GM12878 (cell line): ENCODE data around the gene PTGR1. TPM values are rescaled to one million over a fixed set of nuclear protein-coding genes. Genes with fewer than 3 reads are reported as not detected.

ENCODE experiments used
- ATAC-seq: fragments of 200-7000 bp; cut with Tn5 transposase; 3 replicates; pipeline ENCODE4 v1.9.1; 2020; ENCODE audit warnings: mild to moderate bottlenecking, moderate library complexity
- BruUV-seq: library from RNA; stranded (reverse); fragments of 400-500 nt; replicated peaks from 2 replicates; lab custom pipeline; 2021; lab: Mats Ljungman, UMichigan
- CTCF ChIA-PET: fragments of 300-600 bp; sonication (Branson Sonifier 250); formaldehyde crosslinking; extraction: SDS; loops from one replicate; lab custom pipeline; 2021; ENCODE audit warnings: inconsistent platforms; lab: Yijun Ruan, JAX
- POLR2A ChIA-PET: fragments of 350-600 bp; formaldehyde crosslinking; extraction: SDS; loops from one replicate; lab custom pipeline; 2021; ENCODE audit warnings: inconsistent platforms; lab: Charles Lee
- RAD21 ChIA-PET: fragments of 300-600 bp; sonication (Branson Sonifier 250); formaldehyde crosslinking; loops from one replicate; lab custom pipeline; 2023; ENCODE audit warnings: antibody characterized with exemption; ENCODE audit not compliant: unreplicated experiment; lab: Charles Lee
- SMC1A ChIA-PET: fragments of 300-600 bp; sonication (Branson Sonifier 250); formaldehyde crosslinking; loops from one replicate; lab custom pipeline; 2023; ENCODE audit not compliant: unreplicated experiment, uncharacterized antibody; lab: Charles Lee
- DNase-seq: peaks from one replicate; pipeline ENCODE4 v3.0.0-alpha.2; 2011; ENCODE audit warnings: low read depth, low spot score
- FAIRE-seq: peaks from 3 replicates; lab custom pipeline; 2011; peaks lifted over from hg19 to GRCh38; lab: Jason Lieb, UNC
- H2AFZ ChIP-seq: 2 replicates; pipeline ENCODE4 v1.6.0; 2011; ENCODE audit warnings: low read depth, low read length, control low read depth; ENCODE audit not compliant: control insufficient read depth
- H3K27ac ChIP-seq: 2 replicates; pipeline ENCODE4 v1.5.1; 2011; ENCODE audit warnings: control low read depth; ENCODE audit not compliant: control insufficient read depth, insufficient read depth
- H3K27me3 ChIP-seq, 2 experiments: replicated peaks in 1 of 2; 2 replicates each; pipeline versions ENCODE4 v1.6.0 to v1.6.1; 2011; ENCODE audit warnings: low read length in 1 of 2; ENCODE audit not compliant: control insufficient read depth in 2 of 2, insufficient read depth in 2 of 2
- H3K36me3 ChIP-seq, 2 experiments: 2 replicates each; pipeline ENCODE4 v1.5.1; 2011; ENCODE audit warnings: low read length in 1 of 2; ENCODE audit not compliant: control insufficient read depth in 2 of 2, insufficient read depth in 2 of 2
- H3K4me1 ChIP-seq: 2 replicates; pipeline ENCODE4 v1.6.1; 2011; ENCODE audit warnings: mild to moderate bottlenecking, low read length, moderate library complexity, mixed read lengths; ENCODE audit not compliant: control insufficient read depth, insufficient read depth
- H3K4me2 ChIP-seq: 2 replicates; pipeline ENCODE4 v1.6.0; 2011; ENCODE audit warnings: control low read depth; ENCODE audit not compliant: control insufficient read depth, insufficient read depth
- H3K4me3 ChIP-seq: fragments of 200-600 bp; sonication (generic); 2 replicates; pipeline ENCODE4 v1.5.1; 2016
- H3K79me2 ChIP-seq: 2 replicates; pipeline ENCODE4 v1.6.0; 2011; ENCODE audit warnings: low read length; ENCODE audit not compliant: control insufficient read depth, insufficient read depth
- H3K9ac ChIP-seq: 2 replicates; pipeline ENCODE4 v1.8.0; 2011; ENCODE audit warnings: low read length, control low read depth, mixed read lengths; ENCODE audit not compliant: control insufficient read depth, insufficient read depth
- H3K9me3 ChIP-seq: replicated peaks from 3 replicates; pipeline ENCODE4 v1.5.1; 2011; ENCODE audit warnings: mild to moderate bottlenecking, low read length; ENCODE audit not compliant: control insufficient read depth, insufficient read depth
- H4K20me1 ChIP-seq: 2 replicates; pipeline ENCODE4 v1.6.0; 2011; ENCODE audit not compliant: control insufficient read depth, insufficient read depth
- ASH2L ChIP-seq: fragments of 300-600, 200-600 bp; sonication (generic); IDR thresholded peaks from 2 replicates; pipeline ENCODE4 v1.6.1; 2017; ENCODE audit warnings: low read depth, mild to moderate bottlenecking, borderline replicate concordance
- ELK1 ChIP-seq: IDR thresholded peaks from 2 replicates; pipeline ENCODE4 v1.6.1; 2012; ENCODE audit warnings: low read depth, low read length, improper control_type of control experiment
- IKZF1 ChIP-seq: fragments of 450-650 bp; conservative IDR thresholded peaks from 2 replicates; pipeline ENCODE4 v1.6.1; 2017; ENCODE audit warnings: antibody characterized with exemption, mild to moderate bottlenecking
- KAT2A ChIP-seq: conservative IDR thresholded peaks from 2 replicates; pipeline ENCODE4 v1.6.1; 2011; ENCODE audit warnings: low read depth, low read length; ENCODE audit not compliant: control insufficient read depth
- NFXL1 ChIP-seq: fragments of 450-650 bp; IDR thresholded peaks from 2 replicates; pipeline ENCODE4 v1.6.1; 2017; ENCODE audit warnings: antibody characterized with exemption, mild to moderate bottlenecking, borderline replicate concordance
- RFX5 ChIP-seq: IDR thresholded peaks from 2 replicates; pipeline ENCODE4 v1.6.1; 2011; ENCODE audit warnings: low read depth, low read length, improper control_type of control experiment
- ZBTB40 ChIP-seq: fragments of 450-650 bp; IDR thresholded peaks from 2 replicates; pipeline ENCODE4 v1.6.1; 2016; ENCODE audit warnings: mild to moderate bottlenecking, moderate library complexity, borderline replicate concordance
- WGBS: methylation state at CpG from one replicate; pipeline ENCODE4 v1.1.6; 2016; ENCODE audit warnings: low lambda C conversion rate; ENCODE audit not compliant: insufficient replicate concordance, insufficient coverage; ENCODE audit errors: missing lambda C conversion rate; 5-methylcytosine and 5-hydroxymethylcytosine counted together
- in situ Hi-C: fragments of 300-500 bp; cut with MboI; formaldehyde crosslinking; loops from 9 replicates; pipeline ENCODE4 v1.14.3; 2018; ENCODE audit warnings: mixed read lengths
- intact Hi-C: fragments of 100-400 bp; cut with micrococcal nuclease; formaldehyde crosslinking; loops from one replicate; pipeline ENCODE4 v1.14.2; 2022; ENCODE audit not compliant: unreplicated experiment
- polyA plus RNA-seq, 11 experiments: library from polyadenylated mRNA; depleted of rRNA in 4 of 11; unstranded in 6 of 11; stranded (reverse) in 5 of 11; fragments of >200 nt; fragmentation: Nextera tagmentation in 4 of 11; fragmentation: Illumina TruSeq in 1 of 11; extraction: Ambion mirVana in 4 of 11; extraction: Trizol in 1 of 11; gene quantifications; 1 replicate in 1 of 11; 2 replicates in 10 of 11; pipeline versions ENCODE4 v1.2.1 to v1.2.3, GENCODE V29; 2011 to 2016; ENCODE audit warnings: inconsistent platforms in 2 of 11, missing spikeins in 2 of 11, low read depth in 1 of 11
- total RNA-seq, 4 experiments: library from RNA; depleted of rRNA in 3 of 4; stranded (reverse); fragments of >200 nt in 3 of 4; fragmentation: Illumina TruSeq in 1 of 4; extraction: Trizol in 1 of 4; gene quantifications; 2 replicates each; pipeline versions ENCODE4 v1.2.1 to v1.2.3, GENCODE V29; 2013 to 2021

PTGR1 gene
- total and polyA plus RNA-seq, 10 of the 15 experiments (the other 5 are each of a cell fraction or from before 2014, with no cell fraction given) = 0.12 to 6.3 (median 2.8) TPM

GRCh38 chr9:111548623-111549022, 50.8 kb downstream of the PTGR1 start:
- ChIA-PET SMC1A (no interaction called here), CTCF (no interaction called here), POLR2A (interaction anchor here (0.7 kb wide), 1 partner anchor 518 kb away, joined by 3 read pairs; no protein-coding TSS in a partner anchor), RAD21 (no interaction called here)
- no peaks in the 10 kb centered on the region for H3K4me1 ChIP-seq
- H3K36me3 ChIP-seq = no peaks in the 10 kb centered on the region
- no peak overlapping the region for H3K27ac ChIP-seq
- no peaks in the 10 kb centered on the region for H4K20me1 ChIP-seq
- H3K9me3 ChIP-seq = peaks cover 3% of the 10 kb centered on the region; the same call in 2 of the 3 replicates
- no peak for TF ChIP-seq NFXL1
- no peak for TF ChIP-seq KAT2A
- no peak for TF ChIP-seq ZBTB40
- no peak for TF ChIP-seq ASH2L
- no peak for TF ChIP-seq IKZF1
- no peak for TF ChIP-seq ELK1
- TF ChIP-seq RFX5 = no peak
- H3K4me2 ChIP-seq = no peak overlapping the region
- H2AFZ ChIP-seq = no peak overlapping the region
- DNase-seq (no peak), FAIRE-seq (no peak), ATAC-seq (no peak)
- H3K79me2 ChIP-seq = no peaks in the 10 kb centered on the region
- in situ Hi-C loops (no loop called here), intact Hi-C loops (no loop called here)
- no peak overlapping the region for H3K4me3 ChIP-seq
- BruUV-seq = no TSS peak
- no peaks in the 10 kb centered on the region for H3K27me3 ChIP-seq
- WGBS = 79% methylated on average over 2 of the region's 2 CpGs
- H3K9ac ChIP-seq = no peak overlapping the region
